Right atrium auricular region (tissue), 2 donors: ENCODE data around the gene FBXL20. TPM values are rescaled to one million over a fixed set of nuclear protein-coding genes. Genes with fewer than 3 reads are reported as not detected.
A peak's percentile ranks its signal among the peaks of the same experiment; 100 is the strongest.

Source experiments
- DNase-seq: peaks from one replicate; pipeline ENCODE4 v3.0.0-alpha.2; 2019; ENCODE audit warnings: low spot score
- H3K27ac ChIP-seq, 2 donors: fragments of 200-600 bp; sonication (generic); 1 replicate in 1 of 2; 2 replicates in 1 of 2; pipeline ENCODE4 v1.5.1; 2016 to 2019
- H3K27me3 ChIP-seq, 2 donors: fragments of 200-600 bp; sonication (generic); one replicate each; pipeline versions ENCODE4 v1.5.1 to v1.6.0; 2017 to 2019
- H3K36me3 ChIP-seq: fragments of 200-600 bp; sonication (generic); one replicate; pipeline ENCODE4 v1.5.1; 2016
- H3K4me1 ChIP-seq, 2 donors: fragments of 200-600 bp; sonication (generic); one replicate each; pipeline versions ENCODE4 v1.5.1 to v1.6.0; 2017 to 2019
- H3K4me3 ChIP-seq, 2 donors: fragments of 200-600 bp; sonication (generic); 1 replicate in 1 of 2; 2 replicates in 1 of 2; pipeline ENCODE4 v1.5.1; 2017 to 2019; ENCODE audit warnings: mild to moderate bottlenecking in 1 of 2, moderate library complexity in 1 of 2
- H3K9me3 ChIP-seq, 2 donors: fragments of 200-600 bp; sonication (generic); one replicate each; pipeline ENCODE4 v1.5.1; 2019
- CTCF ChIP-seq, 2 donors: fragments of 200-600 bp; sonication (generic); IDR thresholded peaks; one replicate each; pipeline ENCODE4 v1.5.1; 2019; ENCODE audit warnings: antibody characterized with exemption in 2 of 2
- total RNA-seq, 2 donors: library from RNA; depleted of rRNA; stranded (reverse); fragments of >200 nt; gene quantifications; one replicate each; pipeline ENCODE4 v1.1.0, GENCODE V29; 2016

Gene FBXL20
- total RNA-seq, 2 donors from 2014 or later = 7.6 to 7.7 TPM

GRCh38 chr17:39239640-39240314 is 161.6 kb downstream of the FBXL20 start:
- DNase-seq = no peak

GRCh38 chr17:39238311-39238972 is 163.0 kb downstream of the FBXL20 start:
- H3K36me3 ChIP-seq = no peaks in the 10 kb centered on the region
- H3K4me1 ChIP-seq = peaks cover 0 to 5% of the 10 kb centered on the region in 2 donors
- H3K4me3 ChIP-seq = no peak overlapping the region
- H3K27me3 ChIP-seq = no peaks in the 10 kb centered on the region
- H3K27ac ChIP-seq = no peak overlapping the region
- H3K9me3 ChIP-seq = no peaks in the 10 kb centered on the region
- DNase-seq = no peak
- TF ChIP-seq CTCF (IDR thresholded peaks at IDR 0.05) = no peak

More at GRCh38 chr17:39239640-39240314, 161.6 kb downstream of the FBXL20 start:
- H3K27ac ChIP-seq = no peak overlapping the region
- TF ChIP-seq CTCF (IDR thresholded peaks at IDR 0.05) = peak; percentile 22 to 64
- no peak overlapping the region for H3K4me3 ChIP-seq
- peaks cover 0 to 12% of the 10 kb centered on the region in 2 donors for H3K4me1 ChIP-seq
- no peaks in the 10 kb centered on the region for H3K27me3 ChIP-seq
- no peaks in the 10 kb centered on the region for H3K9me3 ChIP-seq
- H3K36me3 ChIP-seq = no peaks in the 10 kb centered on the region

GRCh38 chr17:39237586-39237985 is 163.8 kb downstream of the FBXL20 start:
- Histone ChIP-seq H3K36me3 (no peaks in the 10 kb centered on the region), H3K4me3 (no peak overlapping the region), H3K27me3 (no peaks in the 10 kb centered on the region), H3K4me1 (peaks cover 0 to 5% of the 10 kb centered on the region in 2 donors), H3K27ac (no peak overlapping the region), H3K9me3 (no peaks in the 10 kb centered on the region)
- TF ChIP-seq CTCF (IDR thresholded peaks at IDR 0.05) = no peak
- no peak for DNase-seq

GRCh38 chr17:39236981-39237441 is 164.4 kb downstream of the FBXL20 start:
- Histone ChIP-seq H3K36me3 (no peaks in the 10 kb centered on the region), H3K27ac (no peak overlapping the region), H3K27me3 (no peaks in the 10 kb centered on the region), H3K4me3 (no peak overlapping the region), H3K9me3 (no peaks in the 10 kb centered on the region), H3K4me1 (peaks cover 0 to 10% of the 10 kb centered on the region in 2 donors)
- TF ChIP-seq CTCF (IDR thresholded peaks at IDR 0.05) = no peak
- DNase-seq = no peak

- H3K27ac ChIP-seq = no peak overlapping the region
- no peaks in the 10 kb centered on the region for H3K9me3 ChIP-seq
- no peak for DNase-seq
- TF ChIP-seq CTCF (IDR thresholded peaks at IDR 0.05) = no peak
- no peaks in the 10 kb centered on the region for H3K36me3 ChIP-seq
- H3K4me1 ChIP-seq = peaks cover 0 to 16% of the 10 kb centered on the region in 2 donors
- no peak overlapping the region for H3K4me3 ChIP-seq
- H3K27me3 ChIP-seq = no peaks in the 10 kb centered on the region
Measured at GRCh38 chr17:39236450-39236927, 164.9 kb downstream of the FBXL20 start.
